ENCODE results near the gene MTMR8.

MTMR8 gene

DNA sequence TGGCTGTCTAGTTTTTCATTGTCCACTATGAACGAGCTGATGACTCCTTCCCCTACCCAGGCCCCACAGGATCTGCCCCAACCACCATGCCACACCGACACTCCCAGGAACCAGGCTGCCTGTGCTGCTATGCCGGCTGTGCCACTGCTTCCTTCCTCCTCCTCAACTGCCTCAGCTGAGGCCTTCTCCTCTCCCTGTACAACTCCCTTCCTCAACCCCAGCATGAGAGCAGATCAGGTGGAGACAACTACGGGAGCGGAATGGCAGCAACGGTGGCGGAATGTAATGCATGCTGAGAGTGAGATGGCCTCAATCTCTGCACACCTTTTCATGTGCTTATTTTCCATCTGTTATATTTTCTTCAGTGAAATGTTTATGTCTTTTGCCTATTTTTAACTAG, 88.5 kb downstream of the MTMR8 start:
- DNase-seq (ENCODE audit: low spot score), result no peak

DNA sequence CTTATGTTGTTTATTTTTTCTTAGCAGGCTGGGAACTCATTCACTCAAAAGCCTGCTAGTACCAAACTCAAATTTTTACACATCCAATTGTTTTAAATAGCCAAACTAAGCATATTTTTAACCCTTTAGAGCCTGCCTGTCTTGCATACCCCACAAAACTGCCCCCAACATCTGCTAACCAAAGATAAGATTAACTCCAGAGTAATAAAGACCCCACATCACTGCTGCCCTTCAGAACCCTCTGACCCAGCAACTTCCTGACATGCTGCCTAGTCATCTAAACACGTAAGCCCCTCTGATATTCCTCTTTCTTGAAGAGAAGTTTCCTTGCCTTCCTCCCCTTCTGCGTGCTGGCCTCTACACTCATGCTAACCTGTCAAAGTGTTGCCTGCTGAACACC, 104.1 kb downstream of the MTMR8 start:
- no peak for DNase-seq (ENCODE audit: low spot score)

DNA sequence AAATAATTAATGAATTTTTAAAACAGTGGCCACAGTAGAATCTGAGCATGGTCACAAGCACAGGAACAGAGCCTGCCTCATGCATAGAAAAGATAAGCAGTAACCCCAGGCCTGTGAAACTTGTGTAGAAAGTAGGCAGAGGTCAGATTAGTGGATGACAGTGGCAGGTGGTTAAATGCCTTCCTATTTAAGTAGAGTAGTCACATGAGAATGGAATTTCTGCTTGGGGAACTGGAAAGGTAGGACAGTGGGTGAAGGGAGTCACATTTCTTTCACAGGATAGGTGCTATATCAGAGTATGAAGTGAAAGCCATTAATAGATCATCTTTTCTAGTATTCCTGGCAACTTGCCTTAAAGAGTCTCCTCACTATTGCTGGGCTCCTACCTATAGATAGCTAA, 130.0 kb downstream of the MTMR8 start:
- DNase-seq (ENCODE audit: low spot score), result no peak

DNA sequence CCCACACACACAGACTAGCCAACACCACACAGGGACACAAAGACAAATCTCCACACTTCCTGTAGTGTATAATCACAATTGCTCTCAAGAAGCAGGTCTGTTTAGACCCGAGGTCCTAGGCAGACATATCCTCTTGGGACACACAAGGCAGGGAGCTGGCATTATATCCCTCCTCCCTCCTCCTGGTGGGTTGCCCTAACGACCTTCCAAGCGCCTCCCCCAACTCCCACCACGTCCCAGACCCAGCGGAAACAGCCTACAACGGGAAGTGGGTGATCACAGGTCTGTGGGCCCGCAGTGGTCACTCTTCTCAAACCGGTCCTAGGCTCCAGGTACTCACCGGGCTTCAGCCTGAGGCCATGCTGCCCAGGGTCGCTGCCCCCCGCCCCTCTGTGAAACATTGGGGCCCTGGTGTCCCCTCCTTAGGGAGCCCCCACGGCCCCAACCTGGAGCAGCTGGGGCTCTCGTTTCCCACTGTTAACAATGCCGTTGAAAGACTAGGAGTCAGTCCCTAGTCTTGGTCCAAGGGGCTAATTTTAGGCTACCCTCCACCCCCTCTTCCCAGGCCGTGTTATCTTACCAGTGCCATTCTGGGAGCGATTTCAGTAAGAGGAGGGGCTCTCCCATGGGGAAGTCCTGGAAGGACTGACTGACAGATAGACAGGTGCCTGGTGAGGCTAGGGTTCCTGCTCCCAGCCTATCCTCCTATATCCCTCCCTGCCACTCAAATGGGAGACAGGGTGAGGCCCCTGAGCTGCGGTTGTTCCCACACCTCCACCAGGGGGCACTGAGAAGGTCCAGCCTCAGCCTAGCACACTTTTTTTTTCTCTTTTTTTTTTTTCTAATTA, 164.9 kb downstream of the MTMR8 start, which contains the start of gene ASB12:
Gene ASB12, minus strand, starts transcription at position 485 of the 848 bp plus-strand sequence. CDS start 4,957 bp downstream, outside the sequence.
- no peak for DNase-seq (ENCODE audit: low spot score)

DNA sequence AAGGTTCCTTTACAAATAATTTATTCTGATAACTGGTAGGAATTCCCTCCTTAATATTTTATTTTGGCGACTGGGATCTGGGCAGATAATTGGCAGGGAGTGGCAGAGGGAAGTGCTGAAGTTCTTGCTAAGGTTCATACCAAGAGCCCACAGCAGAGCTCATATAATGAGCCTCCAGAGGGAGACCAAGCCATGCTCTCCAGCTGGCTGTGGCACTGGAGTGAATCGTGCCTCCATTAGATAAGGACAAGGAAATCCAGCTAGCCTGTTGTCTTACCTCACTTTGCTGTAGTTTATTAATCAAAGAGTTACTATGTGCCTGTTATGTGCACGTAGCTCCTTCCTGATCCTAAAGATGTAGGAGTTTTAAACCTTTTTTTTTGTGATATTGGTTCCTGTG, 166.1 kb downstream of the MTMR8 start:
- no peak for DNase-seq (ENCODE audit: low spot score)

Data from cerebellar cortex (tissue), 1 donor.